Nucleus accumbens (tissue), 56 donors: Measurements from ENCODE around the gene TPR.

Source experiments
- DNase-seq, 56 donors: peaks; one replicate each; lab custom pipeline; 2025; lab: John Stamatoyannopoulos, UW

TPR gene

GRCh38 chr1:186330758-186331157 lies 44.3 kb downstream of the TPR start:
- no peak for DNase-seq

- no peak for DNase-seq
Measured at GRCh38 chr1:186327331-186327730, 47.7 kb downstream of the TPR start.

DNA sequence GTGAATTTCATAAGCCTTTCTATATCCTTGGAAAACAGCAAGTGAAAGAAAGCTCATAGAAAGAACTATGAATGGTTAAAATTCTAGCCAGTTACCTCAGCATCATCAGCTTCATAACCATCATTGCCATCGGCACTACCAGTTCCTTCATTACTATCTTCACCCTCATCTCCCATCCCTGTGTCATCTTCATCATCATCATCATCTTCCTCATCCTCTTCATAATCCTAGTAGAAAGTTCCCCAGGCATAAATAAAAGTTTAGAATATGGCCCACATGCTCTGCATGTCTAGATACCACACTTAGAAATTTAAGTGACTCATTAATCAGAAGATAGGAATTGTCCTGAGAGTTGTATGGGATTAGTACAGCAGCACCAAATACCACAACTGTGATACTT lies 49.0 kb downstream of the TPR start:
- DNase-seq, result no peak

DNA sequence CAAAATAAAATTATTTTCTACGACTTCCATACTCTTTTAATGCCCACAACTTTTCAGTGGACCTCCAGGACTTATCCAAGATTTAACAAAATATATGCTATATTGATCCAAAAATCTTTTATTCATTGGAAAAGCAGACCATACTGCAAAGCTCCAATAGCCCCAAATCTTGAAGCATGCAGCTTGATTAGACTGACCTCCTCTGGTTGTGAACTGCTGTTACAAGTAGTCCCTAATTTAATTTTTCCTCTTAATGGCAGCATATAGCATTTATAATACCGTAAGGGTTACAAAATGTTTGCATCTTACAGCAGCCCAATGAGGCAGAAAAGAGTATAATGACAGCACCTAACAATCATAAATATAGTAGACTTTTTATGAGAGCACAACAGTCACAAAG lies 49.8 kb downstream of the TPR start:
- DNase-seq, result no peak

GRCh38 chr1:186323865-186324264 lies 51.2 kb downstream of the TPR start:
- DNase-seq, result no peak

DNA sequence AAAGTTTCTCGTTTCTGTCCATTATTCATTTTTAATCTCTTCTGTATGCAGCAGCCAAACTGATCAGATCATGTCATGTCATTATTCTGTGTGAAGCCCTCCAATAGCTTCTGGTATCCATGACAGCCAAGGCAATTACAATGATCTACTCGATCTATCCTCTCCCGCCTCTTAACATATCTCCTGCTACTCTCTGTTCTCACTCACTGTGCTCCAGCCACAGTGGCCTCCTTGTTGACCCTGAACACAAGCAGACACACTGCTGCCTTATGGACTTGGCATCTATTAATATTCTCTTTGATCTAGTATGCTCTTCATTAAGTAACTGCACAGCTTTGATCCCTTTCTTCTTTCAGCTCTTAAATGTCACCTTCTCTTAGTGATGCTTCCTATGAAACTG lies 59.5 kb downstream of the TPR start:
- no peak for DNase-seq

- DNase-seq, result no peak
Measured at GRCh38 chr1:186311375-186312051, 63.5 kb downstream of the TPR start.

DNA sequence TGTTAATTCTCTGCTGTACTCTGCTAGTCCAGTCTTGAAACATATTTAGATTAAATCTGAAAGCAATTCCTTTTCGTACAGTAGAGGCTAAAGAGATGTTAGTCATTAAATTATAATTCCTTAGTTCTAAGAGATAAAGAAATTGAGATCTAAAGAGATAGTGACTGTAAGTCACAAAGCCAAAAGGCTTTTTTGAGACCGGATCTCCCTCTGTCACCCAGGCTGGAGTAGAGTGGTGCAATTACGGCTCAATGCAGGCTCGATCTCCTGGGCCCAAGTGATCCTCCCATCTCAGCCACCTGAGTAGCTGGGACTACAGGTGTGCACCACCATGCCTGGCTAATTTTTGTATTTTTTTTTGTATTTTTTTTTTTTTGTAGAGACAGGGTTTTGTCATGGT lies 64.7 kb downstream of the TPR start:
- no peak for DNase-seq

GRCh38 chr1:186308264-186309060 lies 66.6 kb downstream of the TPR start:
- DNase-seq, result no peak

- no peak for DNase-seq
Measured at GRCh38 chr1:186307445-186307844, 67.6 kb downstream of the TPR start.

DNA sequence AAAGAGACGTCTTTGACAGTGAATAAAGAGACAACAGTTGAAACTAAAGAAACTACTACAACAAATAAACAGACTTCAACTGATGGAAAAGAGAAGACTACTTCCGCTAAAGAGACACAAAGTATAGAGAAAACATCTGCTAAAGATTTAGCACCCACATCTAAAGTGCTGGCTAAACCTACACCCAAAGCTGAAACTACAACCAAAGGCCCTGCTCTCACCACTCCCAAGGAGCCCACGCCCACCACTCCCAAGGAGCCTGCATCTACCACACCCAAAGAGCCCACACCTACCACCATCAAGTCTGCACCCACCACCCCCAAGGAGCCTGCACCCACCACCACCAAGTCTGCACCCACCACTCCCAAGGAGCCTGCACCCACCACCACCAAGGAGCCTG lies 68.5 kb downstream of the TPR start:
- no peak for DNase-seq

GRCh38 chr1:186304982-186305949 lies 69.8 kb downstream of the TPR start:
- no peak for DNase-seq

GRCh38 chr1:186303911-186304310 lies 71.1 kb downstream of the TPR start:
- DNase-seq, result no peak

DNA sequence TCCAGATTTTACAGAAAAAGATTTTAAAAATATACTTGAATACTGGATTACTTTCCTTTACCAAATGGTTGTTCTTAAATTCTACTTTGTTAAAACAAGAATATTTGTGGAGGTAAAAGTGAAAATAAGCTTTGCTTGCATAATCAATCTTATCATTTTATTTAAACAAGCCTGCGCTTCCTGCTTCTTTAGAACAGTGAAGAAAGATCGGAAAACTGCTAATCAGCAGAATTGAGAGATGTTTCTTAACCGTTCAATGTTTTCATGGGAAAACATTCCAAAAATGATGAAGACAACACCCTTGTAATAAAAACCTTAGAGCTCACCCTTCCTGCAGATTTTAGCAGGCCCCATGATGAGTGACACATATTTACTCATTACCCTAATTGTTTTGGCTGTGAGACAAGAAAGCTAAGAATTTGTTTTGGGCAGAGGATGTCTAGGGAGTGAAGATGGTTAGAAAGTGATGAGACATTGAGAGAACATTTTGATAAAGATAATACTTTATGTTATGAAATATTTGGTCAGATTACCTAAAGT lies 72.6 kb downstream of the TPR start:
- no peak for DNase-seq

GRCh38 chr1:186301448-186301847 lies 73.6 kb downstream of the TPR start:
- DNase-seq, result no peak

DNA sequence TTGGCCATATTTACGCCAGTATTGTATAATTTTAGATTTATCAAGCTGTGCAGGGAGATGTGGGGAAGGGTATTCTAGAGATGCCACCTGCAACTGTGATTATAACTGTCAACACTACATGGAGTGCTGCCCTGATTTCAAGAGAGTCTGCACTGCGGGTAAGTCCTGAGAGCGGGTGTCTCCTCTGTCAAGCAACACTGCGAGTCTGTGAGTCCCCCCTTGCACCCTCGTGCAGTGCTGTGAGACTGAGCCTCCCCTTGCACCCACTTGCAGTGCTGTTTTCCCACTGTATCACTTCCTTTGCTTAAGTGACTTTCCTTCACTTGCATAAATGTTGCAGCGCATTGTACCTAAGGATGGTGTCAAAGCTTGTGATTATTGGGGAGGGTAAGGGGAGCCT lies 75.0 kb downstream of the TPR start:
- DNase-seq, result no peak

DNA sequence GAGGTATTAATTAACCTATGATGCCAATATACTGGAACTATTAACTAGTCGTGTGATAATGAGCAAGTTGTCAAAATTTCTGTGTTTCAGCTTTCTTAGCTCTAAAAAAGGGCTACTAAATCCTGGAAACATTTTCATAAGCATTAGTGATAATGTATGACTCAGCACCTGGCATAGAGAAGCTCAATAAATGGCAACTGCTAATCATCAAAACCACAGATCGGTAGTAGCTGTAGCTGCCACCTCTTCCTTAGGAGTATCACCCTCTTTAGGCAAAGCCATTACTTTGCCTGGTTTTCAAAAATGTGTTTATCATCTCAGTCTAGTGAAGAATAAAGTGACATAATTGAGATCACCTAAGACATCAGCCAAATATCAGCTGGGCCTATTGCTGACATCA lies 75.5 kb downstream of the TPR start:
- no peak for DNase-seq

GRCh38 chr1:186298851-186299250 lies 76.2 kb downstream of the TPR start:
- no peak for DNase-seq

DNA sequence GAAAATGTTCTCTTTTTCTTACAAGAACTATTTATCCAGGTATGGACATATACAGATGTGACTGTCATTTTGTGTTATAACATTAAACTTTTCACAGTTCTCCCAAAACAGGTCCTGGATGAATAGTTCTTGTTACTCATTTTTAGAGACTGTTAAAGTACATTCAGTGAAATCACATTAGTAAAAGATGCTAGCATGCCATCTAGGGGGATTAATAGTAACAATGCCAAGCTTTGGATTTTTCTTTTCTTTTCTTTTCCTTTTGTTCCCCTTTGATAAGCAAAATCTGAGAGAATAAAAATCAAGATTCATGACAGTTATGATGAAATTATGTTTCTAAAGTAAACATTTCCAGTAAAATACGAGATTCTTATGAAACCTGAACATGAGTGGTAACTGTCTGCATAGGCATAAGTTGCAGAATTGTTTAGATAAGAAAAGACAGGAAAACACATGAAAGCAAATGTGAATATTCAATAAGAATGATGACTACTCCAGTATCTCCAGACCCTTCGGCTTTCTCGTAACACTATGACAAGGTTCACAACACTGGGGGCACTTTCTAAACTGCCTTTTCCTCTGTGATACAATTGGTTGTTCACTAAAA lies 77.5 kb downstream of the TPR start:
- no peak for DNase-seq

GRCh38 chr1:186295980-186296379 lies 79.1 kb downstream of the TPR start, which contains the start of gene PRG4:
Gene PRG4, plus strand, starts transcription at chr1:186296279.
- no peak for DNase-seq
